Muscle of back (tissue), 11 donors: ENCODE measurements around the gene ANP32B. TPM values are rescaled to one million over a fixed set of nuclear protein-coding genes. Genes with fewer than 3 reads are reported as not detected.
A peak's percentile ranks its signal among the peaks of the same experiment; 100 is the strongest.

Experiments used
- DNase-seq, 3 donors: peaks; one replicate each; pipeline versions ENCODE4 v3.0.0 to v3.0.0-alpha.2; 2013
- polyA plus RNA-seq, 10 donors: library from polyadenylated mRNA; unstranded; fragments of 120-200 nt; gene quantifications; one replicate each; pipeline ENCODE4 v1.2.1, GENCODE V29; 2013; ENCODE audit not compliant: insufficient read length in 10 of 10

The ANP32B gene
- polyA plus RNA-seq, 10 donors = 128 to 188 (median 151) TPM

DNA sequence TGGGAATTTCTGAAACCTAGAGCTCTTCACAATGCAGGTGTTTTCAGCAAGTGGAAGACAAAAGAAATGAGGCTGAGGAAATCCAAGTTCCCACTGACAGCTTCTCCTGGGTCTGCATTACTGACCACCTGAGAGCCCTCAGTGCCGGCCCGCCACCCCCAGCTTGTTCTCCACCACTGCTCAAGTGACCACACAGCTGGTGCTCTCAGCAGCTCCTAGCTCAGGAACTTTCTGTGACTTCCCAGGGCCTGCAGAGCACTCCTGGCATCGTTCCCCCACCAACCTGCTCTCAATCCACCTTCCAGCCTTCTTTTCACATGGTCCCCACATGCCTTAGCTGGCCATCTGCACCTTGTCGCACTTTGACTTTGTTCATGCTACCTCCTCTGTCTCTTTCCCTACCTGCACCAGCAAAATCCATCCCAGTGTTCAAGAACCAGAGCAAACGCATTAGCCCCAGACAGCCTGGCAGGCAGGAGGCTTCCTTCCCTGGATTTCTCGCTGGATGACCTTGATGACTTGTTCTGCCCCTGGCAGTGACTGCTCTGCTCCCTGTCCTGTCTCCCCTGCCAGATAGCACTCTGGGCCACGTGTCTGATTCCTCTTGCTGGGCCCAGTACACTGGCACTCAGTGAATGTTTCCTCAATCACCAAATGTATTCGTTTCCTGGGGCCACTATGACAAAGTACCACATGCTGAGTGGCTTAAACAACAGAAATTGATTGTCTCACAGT, 38.3 kb downstream of the ANP32B start:
- no peak for DNase-seq

DNA sequence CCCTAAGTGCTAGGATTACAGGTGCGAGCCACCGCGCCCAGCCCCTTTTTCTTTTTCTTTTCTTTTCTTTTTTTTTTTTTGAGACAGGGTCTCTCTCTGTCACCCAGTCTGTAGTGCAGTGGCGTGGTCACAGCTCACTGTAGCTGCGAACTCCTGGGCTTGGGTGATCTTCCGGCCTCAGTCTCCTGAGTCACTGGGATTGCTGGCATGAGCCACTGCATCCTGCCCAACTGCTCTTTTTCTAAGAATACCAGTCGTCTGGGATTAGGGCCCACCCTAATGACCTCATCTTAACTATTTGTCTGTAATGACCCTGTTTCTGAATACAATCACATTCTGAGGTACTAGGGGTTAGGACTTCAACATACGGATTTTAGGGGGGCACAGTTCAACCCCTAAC, 39.3 kb downstream of the ANP32B start:
- no peak for DNase-seq

- no peak for DNase-seq
Observed at GRCh38 chr9:98024702-98025101, 41.6 kb downstream of the ANP32B start.

DNA sequence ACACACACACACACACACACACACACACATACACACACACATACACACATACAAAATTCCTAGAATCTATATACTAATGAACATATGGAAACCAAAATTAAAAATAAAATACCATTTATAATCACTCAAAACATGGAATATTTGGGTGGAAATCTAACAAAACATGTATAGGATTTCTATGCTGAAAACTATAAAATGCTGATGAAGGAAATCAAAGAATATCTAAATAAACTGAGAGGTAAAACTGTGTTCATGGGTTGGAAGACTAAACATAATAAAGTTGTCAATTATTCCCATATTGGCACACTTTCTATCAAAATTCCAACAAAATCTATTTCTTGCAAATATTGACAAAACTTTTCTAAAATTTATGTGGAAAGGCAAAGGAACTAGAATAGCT, 48.0 kb downstream of the ANP32B start:
- no peak for DNase-seq

- DNase-seq = no peak
Observed at GRCh38 chr9:98031935-98032334, 48.8 kb downstream of the ANP32B start.

GRCh38 chr9:98034593-98035546, 51.7 kb downstream of the ANP32B start:
- DNase-seq = peak; percentile 64 to 85 (median 82)

GRCh38 chr9:98037357-98037756, 54.2 kb downstream of the ANP32B start:
- DNase-seq = no peak

DNA sequence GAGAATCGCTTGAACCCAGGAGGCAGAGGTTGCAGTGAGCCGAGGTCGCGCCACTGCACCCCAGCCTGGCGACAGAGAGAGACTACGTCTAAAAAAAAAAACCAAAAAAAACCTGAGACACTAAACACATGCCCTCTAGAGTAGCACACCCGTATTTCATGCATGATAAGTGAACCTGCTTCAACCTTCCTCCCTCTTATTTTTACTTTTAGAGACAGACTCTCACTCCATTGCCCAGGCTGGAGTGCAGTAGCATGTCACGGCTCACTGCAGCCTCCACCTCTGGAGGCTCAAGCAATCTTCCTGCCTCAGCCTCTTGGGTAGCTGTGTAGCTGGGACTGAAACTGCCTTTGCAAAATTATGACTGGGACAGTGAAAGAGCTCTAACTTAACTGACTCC, 55.8 kb downstream of the ANP32B start:
- no peak for DNase-seq

DNA sequence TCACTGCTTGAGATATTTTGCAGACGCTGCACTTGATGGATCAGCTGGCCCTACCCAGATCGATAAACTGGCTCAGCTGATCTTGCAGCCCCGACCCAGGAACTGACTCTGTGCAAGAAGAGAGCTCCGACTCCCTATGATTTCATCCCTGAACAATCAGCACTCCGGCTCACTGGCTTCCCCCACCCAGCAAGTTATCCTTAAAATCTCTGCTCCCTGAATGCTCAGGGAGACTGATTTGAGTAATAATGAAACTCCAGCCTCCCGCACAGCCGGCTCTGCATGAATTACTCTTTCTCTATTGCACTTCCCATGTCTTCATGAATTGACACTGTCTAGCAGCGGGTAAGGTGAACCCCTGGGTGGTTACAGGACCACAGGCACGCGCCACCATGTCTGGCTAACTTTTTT, 56.5 kb downstream of the ANP32B start:
- DNase-seq = no peak

DNA sequence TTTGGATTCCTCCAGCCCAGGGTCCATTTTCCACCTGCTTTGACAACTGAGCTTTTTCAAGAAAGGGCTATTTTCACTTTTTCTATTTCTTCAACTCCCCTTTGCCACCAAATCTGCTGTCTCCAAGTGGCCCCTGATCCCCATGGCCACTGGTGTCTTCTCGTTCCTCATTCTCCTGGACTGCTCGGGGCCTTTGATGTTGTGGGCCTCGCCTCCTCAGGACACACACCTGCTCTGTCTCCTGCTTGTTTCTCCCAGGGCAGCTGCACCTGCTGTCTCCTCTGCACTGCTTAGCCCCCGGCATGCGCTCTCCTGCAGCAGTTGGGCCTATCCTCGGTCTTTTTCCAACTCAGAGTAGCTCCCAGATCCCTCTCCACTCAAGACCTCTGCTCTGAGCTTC, 57.1 kb downstream of the ANP32B start:
- DNase-seq = no peak

DNA sequence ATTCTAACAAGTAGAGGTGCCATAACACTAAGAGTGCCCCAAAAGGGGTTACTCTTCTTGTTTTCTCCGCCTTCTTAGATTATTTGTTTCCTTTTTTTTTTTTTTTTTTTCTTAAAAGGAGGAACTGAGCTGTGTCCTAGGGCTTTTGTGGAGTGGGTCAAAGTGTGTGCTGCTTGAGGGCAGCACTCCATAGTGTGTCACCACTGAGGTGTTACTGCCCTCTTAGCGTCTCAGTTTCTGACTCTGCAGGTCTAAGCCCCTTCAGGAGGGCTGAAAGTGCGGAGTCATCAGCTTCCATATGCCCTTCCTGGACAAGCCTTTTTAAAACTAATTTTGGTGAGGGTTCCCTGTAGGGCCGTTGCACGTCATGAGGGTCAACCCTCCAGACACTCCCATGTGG, 60.8 kb downstream of the ANP32B start:
- DNase-seq = no peak

GRCh38 chr9:98045234-98046179, 62.4 kb downstream of the ANP32B start:
- peak in 1 of 3 donors; percentile 12 for DNase-seq

DNA sequence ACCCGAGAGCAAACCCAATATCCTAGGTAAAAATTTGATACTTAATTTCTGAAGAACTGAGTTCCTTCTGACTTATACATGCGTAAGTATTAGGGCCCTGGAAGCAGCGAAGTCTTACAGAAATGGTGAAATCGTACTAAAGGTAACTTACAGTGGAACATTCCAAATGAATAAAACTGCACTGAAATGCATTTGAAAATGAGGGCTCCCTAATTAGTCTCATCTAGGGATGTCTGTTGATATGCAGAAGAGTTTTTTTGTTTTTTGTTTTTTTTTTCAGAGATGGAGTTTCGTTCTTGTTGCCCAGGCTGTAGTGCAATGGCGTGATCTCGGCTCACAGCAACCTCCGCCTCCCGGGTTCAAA, 63.0 kb downstream of the ANP32B start:
- no peak for DNase-seq

DNA sequence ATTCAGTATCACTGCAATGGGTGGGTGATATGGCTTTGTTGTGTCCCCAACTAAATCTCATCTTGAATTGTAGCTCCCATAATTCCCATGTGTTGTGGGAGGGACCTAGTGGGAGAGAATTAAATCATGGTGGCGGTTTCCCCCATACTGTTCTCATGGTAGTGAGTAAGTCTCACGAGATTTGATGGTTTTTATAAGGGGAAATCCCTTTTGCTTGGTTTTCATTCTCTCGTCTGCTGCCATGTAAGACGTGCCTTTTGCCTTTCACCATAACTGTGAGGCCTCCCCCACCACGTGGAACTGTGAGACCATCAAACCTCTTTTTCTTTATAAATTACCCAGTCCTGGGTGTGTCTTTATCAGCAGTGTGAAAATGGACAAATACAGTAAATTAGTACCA, 63.9 kb downstream of the ANP32B start:
- DNase-seq = no peak

DNA sequence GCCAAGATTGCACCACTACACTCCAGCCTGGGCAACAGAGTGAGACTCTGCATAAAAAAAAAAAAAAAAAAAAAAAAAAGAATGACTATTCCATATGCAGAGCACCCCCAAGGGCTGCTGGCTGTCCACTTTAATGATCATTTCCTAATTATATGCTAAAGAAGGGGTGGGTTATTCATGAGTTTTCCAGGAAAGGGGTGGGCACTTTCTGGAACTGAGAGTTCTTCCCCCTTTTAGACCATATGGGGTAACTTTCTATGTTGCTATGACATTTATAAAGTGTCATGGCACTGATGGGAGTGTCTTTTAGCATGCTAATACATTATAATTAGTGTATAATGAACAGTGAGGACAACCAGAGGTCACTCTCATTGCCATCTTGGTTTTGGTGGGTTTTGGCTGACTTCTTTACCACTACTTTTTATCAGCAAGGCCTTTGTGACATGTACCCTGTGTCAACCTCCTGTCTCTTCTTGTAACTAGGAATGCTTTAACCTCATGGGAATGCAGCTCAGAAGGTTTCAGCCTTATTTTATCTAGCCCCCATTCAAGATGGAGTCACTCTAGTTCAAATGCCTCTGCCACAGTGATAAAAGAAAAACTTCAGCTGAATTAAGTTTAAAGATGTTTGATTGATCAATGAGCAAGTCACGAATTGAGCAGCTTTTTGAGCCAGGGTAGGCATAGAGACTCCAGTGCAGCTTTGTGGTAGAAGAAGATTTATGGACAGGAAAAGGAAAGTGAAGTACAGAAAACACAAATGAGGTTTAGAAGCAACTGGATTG, 66.3 kb downstream of the ANP32B start:
- no peak for DNase-seq

DNA sequence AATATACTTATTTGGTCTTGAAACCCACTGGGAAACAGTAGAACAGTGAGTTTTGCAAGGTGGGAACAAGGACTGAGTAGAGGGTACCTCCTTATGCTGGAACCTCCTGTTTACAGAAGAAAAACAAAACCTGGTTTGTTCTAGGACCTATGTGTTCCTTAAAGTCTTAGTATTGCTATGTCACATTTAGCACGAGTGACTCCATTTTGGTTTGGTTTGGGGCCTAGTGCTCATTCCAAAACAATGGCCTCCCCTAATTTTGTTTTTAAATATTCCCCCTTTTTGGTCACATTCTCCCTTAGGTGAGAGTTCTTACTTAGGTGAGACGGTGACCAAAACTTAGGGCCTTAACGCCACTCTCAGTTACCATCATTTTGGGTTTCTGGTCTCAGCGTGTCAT, 67.2 kb downstream of the ANP32B start:
- DNase-seq = no peak

GRCh38 chr9:98054376-98054951, 71.3 kb downstream of the ANP32B start:
- no peak for DNase-seq

GRCh38 chr9:98056269-98057137, 73.4 kb downstream of the ANP32B start, which contains the start of gene NANS:
Gene NANS, plus strand, starts transcription at chr9:98056732. Its CDS starts 77 bp downstream, at chr9:98056809.
- DNase-seq = peak; percentile 89 to 96 (median 92)

DNA sequence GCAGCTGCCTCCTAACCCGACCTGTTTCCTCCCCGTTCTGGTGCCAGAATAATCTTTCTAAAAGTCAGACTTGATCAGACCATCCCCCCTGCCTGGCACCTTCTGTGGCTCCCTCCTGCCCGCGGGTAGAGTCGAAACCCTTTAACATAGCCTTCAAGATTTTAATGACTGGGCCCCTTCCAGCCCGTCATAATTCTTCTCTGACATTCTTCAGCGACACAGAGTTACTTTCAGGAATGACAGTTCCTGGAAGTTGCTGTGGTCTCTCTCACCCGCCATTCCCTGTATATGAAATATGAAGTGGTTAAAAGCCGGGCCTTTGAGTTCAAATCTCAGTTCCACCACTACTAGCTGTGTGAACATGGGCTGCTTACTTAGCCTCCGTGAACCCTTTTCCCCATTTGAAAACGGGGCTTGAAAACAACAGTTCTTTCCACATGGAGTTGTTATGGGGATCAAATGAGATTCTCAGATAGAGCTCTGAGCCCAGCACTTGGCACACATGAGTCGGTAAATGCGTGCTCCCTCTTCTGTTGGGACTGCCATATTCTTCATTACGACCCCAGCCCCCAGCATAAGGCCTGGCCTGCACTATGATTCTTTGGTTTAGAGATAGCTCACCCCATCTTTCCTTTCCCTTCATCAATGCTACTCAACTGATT, 74.1 kb downstream of the ANP32B start:
- peak in 2 of 3 donors; percentile 19 to 55 for DNase-seq
